GM12878 (cell line): ENCODE results near the gene ERV3-1.

Source experiments
- CBX5 ChIP-seq: sonication (generic); IDR thresholded peaks from 2 replicates; pipeline ENCODE4 v1.6.1; 2016; ENCODE audit warnings: low read depth, moderate library complexity, mild to moderate bottlenecking, inconsistent platforms
- CTCF ChIP-seq, 3 experiments: IDR thresholded peaks in 2 of 3; conservative IDR thresholded peaks in 1 of 3; 2 replicates each; pipeline ENCODE4 v1.5.1; 2011; ENCODE audit warnings: low read depth in 3 of 3, low read length in 3 of 3, mild to moderate bottlenecking in 3 of 3, control low read depth in 2 of 3, moderate library complexity in 2 of 3, inconsistent platforms in 1 of 3, mixed read lengths in 1 of 3; ENCODE audit not compliant: control insufficient read depth in 2 of 3, insufficient read depth in 1 of 3; ENCODE audit errors: extremely low read depth in 1 of 3
- KDM1A ChIP-seq: fragments of 200-600 bp; sonication (generic); IDR thresholded peaks from 2 replicates; pipeline ENCODE4 v1.6.1; 2016; ENCODE audit warnings: borderline replicate concordance
- MYC ChIP-seq: IDR thresholded peaks from 2 replicates; pipeline ENCODE4 v1.6.1; 2011; ENCODE audit warnings: mild to moderate bottlenecking, low read length, moderate library complexity, inconsistent platforms; ENCODE audit not compliant: insufficient read depth, insufficient replicate concordance, insufficient read length, severe bottlenecking
- SIN3A ChIP-seq: IDR thresholded peaks from 2 replicates; pipeline ENCODE4 v1.6.1; 2012; ENCODE audit warnings: low read depth, low read length, improper control_type of control experiment
- WRNIP1 ChIP-seq: IDR thresholded peaks from 2 replicates; pipeline ENCODE4 v1.6.1; 2011; ENCODE audit warnings: low read depth, low read length, improper control_type of control experiment, borderline replicate concordance
- ZNF384 ChIP-seq: IDR thresholded peaks from 2 replicates; pipeline ENCODE4 v1.6.1; 2012; ENCODE audit warnings: low read depth, mild to moderate bottlenecking, low read length, improper control_type of control experiment, borderline replicate concordance

- TF ChIP-seq CTCF (IDR thresholded peaks at IDR 0.05 in 2 of 3, conservative IDR thresholded peaks at IDR 0.05 in 1 of 3; ENCODE audit: control insufficient read depth in 2 of 3, extremely low read depth in 1 of 3, insufficient read depth in 1 of 3, low read depth in 3 of 3, low read length in 3 of 3), result no peak
- no peak for TF ChIP-seq MYC
- TF ChIP-seq SIN3A, result no peak
- TF ChIP-seq CBX5, result no peak
- TF ChIP-seq WRNIP1, result no peak
- TF ChIP-seq ZNF384, result no peak
- TF ChIP-seq KDM1A, result no peak
Observed at GRCh38 chr7:64998865-64999164, 7.7 kb downstream of the ERV3-1 start.
